Fibroblast of skin of left quadriceps (primary cell): Measurements from ENCODE around the gene AKAP1.

ENCODE experiments used
- DNase-seq, 2 experiments: peaks; one replicate each; pipeline ENCODE4 v3.0.0-alpha.2; 2013; ENCODE audit warnings: low read depth in 2 of 2

The AKAP1 gene

DNA sequence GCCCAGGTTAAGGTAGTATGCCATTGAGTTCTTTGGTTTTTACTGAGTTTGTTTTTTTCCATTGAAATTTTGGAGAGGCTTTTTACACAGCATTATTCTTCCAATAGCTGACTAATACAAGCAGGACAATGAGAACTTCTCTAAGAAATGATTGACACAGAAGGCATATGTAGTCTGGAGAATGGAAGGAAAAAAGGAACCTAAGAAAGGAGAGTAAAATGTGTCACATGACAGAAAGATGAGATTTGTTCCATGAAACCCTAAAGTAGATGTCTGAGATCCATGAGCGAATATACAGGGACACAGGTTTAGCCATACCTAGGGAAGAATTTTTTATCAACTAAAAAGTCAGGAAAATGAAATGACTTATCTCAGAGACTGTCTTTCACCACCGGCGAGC, 80.7 kb downstream of the AKAP1 start:
- no peak for DNase-seq

GRCh38 chr17:57166803-57167202, 81.8 kb downstream of the AKAP1 start:
- DNase-seq: no peak

DNA sequence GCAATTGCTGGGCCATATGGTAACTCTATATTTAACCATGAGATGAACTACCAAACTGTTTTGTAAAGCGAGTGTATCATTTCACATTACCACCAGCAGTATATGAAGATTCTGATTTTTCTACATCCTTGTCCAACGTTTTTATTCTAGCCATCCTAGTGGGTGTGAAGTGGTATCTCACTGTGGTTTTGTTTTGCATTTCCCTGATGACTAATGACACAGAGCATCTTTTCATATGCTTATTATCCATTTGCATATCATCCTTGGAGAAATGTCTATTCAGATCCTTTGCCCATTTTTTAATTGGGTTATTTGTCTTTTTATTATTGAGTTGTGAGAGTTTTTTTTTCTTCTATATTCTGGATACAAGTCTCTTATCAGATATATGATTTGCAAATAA, 83.6 kb downstream of the AKAP1 start:
- DNase-seq: no peak

DNA sequence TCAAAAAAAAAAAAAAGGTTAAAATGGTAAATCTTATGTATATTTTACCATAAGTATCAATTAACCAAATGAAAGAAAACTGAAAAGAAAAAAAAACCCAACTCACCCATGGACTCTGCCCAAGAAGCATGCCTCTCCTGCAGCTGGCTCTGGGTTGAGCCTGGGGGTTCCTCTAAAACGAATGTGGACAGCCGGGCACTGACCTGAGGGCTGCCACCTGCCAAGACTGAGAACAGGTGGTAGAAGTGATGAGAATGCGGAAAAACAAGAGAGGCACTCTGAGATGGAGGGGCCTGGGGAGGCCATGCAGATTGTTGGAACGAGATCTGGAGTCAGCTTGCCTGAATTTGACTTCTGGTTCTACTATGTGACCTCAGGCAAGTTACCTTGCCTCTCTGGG, 85.8 kb downstream of the AKAP1 start:
- no peak for DNase-seq
